ENCODE measurements around the gene PALMD.

PALMD gene

GRCh38 chr1:99691175-99691574 is 45.3 kb downstream of the PALMD start:
- no peak for DNase-seq

- no peak for DNase-seq
Measured at GRCh38 chr1:99696616-99697015, 50.7 kb downstream of the PALMD start.

- DNase-seq = no peak
Measured at GRCh38 chr1:99697580-99697979, 51.7 kb downstream of the PALMD start.

GRCh38 chr1:99700020-99700419 is 54.1 kb downstream of the PALMD start:
- no peak for DNase-seq

GRCh38 chr1:99702221-99702620 is 56.3 kb downstream of the PALMD start:
- no peak for DNase-seq

GRCh38 chr1:99704356-99704816 is 58.5 kb downstream of the PALMD start:
- no peak for DNase-seq

DNA sequence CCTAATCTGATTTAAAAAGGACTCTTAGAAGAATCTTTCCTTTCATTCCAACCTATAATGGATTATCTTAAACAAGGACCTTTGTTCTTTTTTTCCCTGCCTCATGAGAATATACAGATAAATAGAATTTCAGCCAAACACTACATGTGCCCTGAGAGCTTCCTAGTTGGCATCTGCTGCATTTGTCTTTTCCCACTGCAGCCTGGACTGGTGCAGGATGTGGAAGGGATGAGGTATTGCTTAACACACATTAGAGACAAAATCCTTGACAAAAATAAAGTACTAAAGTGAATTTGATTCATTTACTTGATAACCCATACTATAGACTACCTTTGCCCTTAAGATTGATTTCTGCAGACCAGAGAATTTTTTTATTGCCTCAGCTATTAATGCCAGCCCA is 59.5 kb downstream of the PALMD start:
- no peak for DNase-seq

DNA sequence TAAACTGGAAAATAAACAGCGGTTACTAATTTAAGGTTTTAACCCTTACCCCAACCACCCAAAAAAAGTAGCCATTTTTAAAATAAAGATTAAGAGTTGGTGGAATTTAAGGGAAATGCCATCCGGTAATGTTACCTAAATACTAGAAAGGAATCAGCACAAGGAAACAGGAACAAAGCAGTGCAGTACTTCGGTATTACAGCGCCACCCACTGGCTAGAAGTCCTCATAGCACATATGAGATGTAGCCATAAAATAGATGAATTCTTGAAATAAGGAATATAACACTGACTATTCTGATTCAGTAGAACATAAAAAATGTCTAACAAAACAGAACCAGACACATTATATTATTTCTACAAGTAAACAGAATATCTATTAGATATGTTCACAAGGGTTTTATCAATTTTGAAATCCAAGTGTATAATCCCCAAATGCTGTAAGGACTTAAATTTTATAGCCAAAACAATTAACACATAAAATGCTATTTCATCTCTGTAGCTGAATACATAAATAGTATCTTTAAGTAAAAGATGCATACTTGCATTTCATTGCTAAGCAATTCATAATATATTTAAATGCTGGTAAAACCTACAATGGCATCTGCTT is 61.7 kb downstream of the PALMD start:
- DNase-seq = peak in 42 of 56 donors; percentile 1 to 89 (median 29)

DNA sequence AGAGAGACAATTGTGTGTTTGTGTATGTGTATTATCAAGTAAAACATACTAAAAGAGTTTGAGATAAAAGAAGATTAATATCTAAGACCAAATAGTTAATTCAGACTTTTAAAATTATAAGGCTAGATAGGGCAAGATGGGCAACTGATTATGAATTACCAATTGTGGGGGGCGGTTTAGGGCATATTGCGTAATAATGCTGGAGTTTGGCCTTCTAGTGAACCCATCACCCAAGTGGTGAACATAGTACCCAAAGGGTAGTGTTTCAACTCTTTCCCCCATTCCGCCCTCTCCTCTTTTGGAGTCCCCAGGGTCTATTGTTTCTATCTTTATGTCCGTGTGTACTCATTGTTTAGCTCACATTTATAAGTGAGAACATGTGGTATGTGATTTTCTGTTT is 65.1 kb downstream of the PALMD start:
- DNase-seq = no peak

- DNase-seq = no peak
Measured at GRCh38 chr1:99713006-99713405, 67.1 kb downstream of the PALMD start.

DNA sequence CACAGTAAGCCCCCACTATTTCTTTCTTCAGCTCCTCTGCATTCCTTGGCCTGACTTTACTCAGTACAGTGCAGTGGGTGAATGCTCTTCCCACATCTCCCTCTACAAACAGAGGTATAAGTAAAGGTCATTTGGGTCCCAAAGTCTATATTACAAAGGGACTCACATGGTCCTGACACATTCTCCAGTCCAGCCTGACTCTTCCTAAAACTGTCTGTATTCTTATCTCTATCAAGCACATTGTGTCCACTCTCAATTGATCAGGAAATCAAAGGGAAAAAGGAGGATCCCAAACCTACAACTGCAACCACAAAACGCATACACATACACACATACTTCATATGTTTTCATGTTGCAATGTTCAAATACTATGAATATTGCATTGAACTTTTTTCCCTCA is 71.1 kb downstream of the PALMD start:
- DNase-seq = no peak

DNA sequence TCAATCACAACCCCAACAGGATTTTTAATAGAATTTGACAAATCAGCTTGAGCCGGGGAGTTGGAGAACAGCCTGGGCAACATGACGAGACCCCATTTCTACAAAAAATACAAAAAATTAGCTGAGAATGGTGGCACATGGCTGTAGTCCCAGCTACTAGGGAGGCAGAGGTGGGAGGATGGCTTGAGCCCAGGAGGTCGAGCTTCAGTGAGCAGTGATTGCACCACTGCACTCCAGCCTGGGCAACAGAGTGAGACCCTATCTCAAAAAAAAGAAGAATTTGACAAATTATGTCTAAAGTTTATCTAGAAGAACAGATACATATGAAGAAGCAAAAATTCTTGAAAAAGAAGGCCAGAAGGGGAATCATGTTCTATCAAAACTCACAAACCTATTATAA is 77.3 kb downstream of the PALMD start:
- DNase-seq = no peak

DNA sequence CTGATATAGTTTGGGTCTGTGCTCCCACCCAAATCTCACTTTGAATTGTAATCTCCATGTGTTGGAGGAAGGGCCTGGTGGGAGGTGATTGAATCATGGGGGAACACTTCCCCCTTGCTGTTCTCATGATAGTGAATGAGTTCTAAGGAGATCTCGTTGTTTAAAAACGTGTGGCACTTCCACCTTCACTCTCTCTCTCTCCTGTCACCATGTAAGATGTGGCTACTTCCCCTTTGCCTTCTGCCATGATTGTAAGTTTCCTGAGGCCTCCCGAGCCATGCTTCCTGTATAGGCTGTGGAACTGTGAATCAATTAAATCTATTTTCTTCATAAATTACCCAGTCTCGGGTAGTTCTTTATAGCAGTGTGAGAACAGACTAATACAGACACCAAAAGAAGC is 80.1 kb downstream of the PALMD start:
- DNase-seq = no peak

GRCh38 chr1:99726407-99726806 is 80.5 kb downstream of the PALMD start:
- no peak for DNase-seq

- DNase-seq = no peak
Measured at GRCh38 chr1:99726818-99727217, 80.9 kb downstream of the PALMD start.

GRCh38 chr1:99727575-99728185 is 81.8 kb downstream of the PALMD start:
- no peak for DNase-seq

DNA sequence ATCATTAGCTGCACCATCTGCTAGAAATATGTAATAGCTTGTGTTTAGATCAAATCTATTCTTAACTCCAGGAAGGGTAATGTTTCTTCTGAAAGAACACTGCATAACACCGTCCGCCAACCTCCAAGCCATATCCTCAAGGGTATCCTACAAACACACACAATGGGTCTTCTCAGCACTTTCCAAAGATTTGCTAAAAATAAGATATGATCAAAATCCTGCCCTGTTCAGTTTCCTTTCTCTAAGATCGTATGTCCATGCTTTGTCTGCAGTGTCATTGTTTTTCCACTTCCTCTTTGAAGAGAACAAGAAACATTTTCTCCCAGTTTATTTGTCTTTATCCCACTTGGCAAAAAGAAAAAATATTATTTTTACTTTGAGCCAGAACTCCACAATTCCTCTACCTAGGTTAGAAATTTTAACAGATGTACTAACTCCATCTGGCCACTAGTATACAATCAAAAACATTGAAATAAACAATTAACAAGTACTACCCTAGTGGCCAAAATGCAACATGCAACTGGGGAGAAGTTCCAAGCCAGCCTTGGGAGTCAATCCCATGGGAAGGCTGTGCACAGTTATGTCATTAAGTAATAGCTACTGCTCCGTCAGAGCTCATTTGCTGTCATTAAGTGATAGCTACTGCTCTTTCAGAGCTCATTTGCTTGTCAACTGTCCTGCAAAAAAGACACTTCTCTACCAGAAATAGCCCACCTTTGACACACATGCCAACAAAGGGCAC is 82.8 kb downstream of the PALMD start:
- DNase-seq = no peak

DNA sequence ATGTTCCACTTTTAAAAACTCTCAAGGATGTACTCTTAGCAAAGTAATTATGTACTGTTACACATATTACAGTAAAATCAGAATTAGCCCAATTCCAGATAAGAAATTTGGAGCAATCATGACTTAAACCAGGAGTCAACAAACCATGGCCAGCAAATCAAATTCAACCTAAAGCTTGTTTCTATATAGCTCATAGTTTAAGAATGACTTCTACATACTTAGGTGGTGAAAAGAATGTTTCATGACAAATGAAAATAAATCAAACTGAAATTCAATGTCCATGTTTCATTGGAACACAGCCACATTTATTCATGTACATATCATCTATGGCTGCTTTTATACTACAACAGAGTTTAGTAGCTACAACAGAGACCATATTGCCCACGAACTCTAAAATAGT is 85.5 kb downstream of the PALMD start:
- DNase-seq = no peak

DNA sequence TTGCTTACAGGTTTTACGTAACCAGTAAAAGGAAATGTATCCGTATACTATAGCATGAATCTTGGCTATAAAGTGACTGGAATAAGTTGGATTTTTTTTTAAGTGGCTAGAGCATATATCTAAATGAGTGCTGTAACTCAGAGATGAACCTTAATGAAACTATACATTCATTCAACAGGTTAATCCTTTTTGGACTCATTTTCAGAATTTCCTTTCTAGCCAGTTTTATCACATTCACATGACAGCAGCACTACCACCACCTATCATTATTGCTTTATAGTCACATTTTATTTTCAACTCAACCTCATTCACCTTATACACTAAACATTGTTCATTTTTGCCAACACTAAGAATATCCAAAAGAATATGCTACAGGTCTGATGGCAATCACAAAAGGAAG is 89.9 kb downstream of the PALMD start:
- no peak for DNase-seq

DNA sequence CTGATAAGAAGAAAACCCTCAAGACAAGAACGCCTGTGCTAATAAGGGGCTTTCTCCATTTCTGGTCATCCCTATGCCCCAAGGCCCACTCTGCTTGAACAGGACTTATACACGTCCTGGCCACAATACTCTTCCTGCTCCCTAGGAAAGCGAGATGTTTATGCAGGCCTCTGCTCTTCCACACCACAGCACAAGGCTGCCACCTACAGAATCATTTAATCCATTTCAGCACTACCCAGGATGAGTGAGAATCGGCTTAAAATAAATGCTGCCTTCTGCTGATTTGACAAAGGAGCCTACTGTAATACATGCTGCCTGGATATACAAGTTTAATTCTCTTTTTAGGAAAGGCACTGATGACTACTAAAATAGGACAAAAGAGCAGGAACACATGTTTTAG is 91.1 kb downstream of the PALMD start:
- peak in 25 of 56 donors; percentile 1 to 37 (median 9) for DNase-seq

- DNase-seq = no peak
Measured at GRCh38 chr1:99738858-99739465, 93.0 kb downstream of the PALMD start.

DNA sequence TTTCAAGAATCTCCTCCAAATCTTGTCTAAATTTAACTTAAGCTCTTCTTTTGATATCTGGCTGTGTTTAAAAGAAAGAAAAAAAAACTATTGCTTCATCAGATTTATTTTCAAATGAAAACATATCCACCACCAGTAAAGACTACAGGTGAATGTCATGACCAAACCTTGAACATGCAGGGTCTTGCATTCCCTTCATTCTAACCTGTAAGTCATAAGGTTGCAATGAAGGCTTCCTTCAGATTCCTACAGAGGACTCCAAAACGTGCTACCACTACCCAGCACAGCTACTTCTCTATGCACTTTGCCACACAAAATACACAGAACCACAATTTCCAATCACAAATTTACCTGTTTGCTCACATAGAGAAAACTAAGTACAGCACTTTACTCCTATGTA is 94.2 kb downstream of the PALMD start:
- DNase-seq = no peak

Data from nucleus accumbens (tissue), 56 donors.